ENCODE measurements around the gene HOXA2. TPM values are rescaled to one million over a fixed set of nuclear protein-coding genes. Genes with fewer than 3 reads are reported as not detected.
A peak's percentile ranks its signal among the peaks of the same experiment; 100 is the strongest.

HOXA2 gene
- total RNA-seq, 4 donors from 2014 or later: 0.29 to 0.88 (median 0.38) TPM; not detected in 1

- intact Hi-C loops (cut with DNase I; ENCODE audit: low total_unique reads): no loop called here
- TF ChIP-seq POLR2A (IDR thresholded peaks at IDR 0.05) (no peak), CTCF (IDR thresholded peaks at IDR 0.05 in 4 of 5, conservative IDR thresholded peaks at IDR 0.05 in 1 of 5) (no peak)
- peaks cover 33 to 35% of the 10 kb centered on the region in 2 donors for H3K4me1 ChIP-seq
- H3K36me3 ChIP-seq: peaks cover 0 to 20% of the 10 kb centered on the region in 2 donors
- ATAC-seq: no peak
- no peaks in the 10 kb centered on the region for H3K27me3 ChIP-seq
- in situ Hi-C loops (cut with MboI; ENCODE audit: low sequenced_read_pairs in 4 of 4): loop anchor here in 3 of 4 donors (5.0 to 10.0 kb wide), 4 partner anchors 287 to 780 kb away; no protein-coding TSS in a partner anchor
- no peak overlapping the region for H3K4me3 ChIP-seq
- H3K27ac ChIP-seq: peak overlapping the region in 3 of 4 donors; percentile 63 to 94 (median 66)
- no peaks in the 10 kb centered on the region for H3K9me3 ChIP-seq
- no peak for DNase-seq
Observed at GRCh38 chr7:27144781-27145164, 42.3 kb upstream of the HOXA2 start.

GRCh38 chr7:27143950-27144780, 41.7 kb upstream of the HOXA2 start:
- Histone ChIP-seq H3K36me3 (peaks cover 0 to 20% of the 10 kb centered on the region in 2 donors), H3K27me3 (no peaks in the 10 kb centered on the region), H3K4me1 (peaks cover 27 to 29% of the 10 kb centered on the region in 2 donors), H3K27ac (peak overlapping the region; percentile 30 to 94 (median 64)), H3K4me3 (peak overlapping the region in 2 of 4 donors; percentile 14 to 26), H3K9me3 (no peaks in the 10 kb centered on the region)
- intact Hi-C loops (cut with DNase I; ENCODE audit: low total_unique reads) (no loop called here), in situ Hi-C loops (cut with MboI; ENCODE audit: low sequenced_read_pairs in 4 of 4) (loop anchor here in 2 of 4 donors (5.0 to 10.0 kb wide), 3 partner anchors 289 to 779 kb away; no protein-coding TSS in a partner anchor)
- DNase-seq: no peak
- no peak for ATAC-seq
- TF ChIP-seq POLR2A (IDR thresholded peaks at IDR 0.05) (no peak), CTCF (IDR thresholded peaks at IDR 0.05 in 4 of 5, conservative IDR thresholded peaks at IDR 0.05 in 1 of 5) (peak in 3 of 5 experiments; percentile 9 to 62 (median 36))

DNA sequence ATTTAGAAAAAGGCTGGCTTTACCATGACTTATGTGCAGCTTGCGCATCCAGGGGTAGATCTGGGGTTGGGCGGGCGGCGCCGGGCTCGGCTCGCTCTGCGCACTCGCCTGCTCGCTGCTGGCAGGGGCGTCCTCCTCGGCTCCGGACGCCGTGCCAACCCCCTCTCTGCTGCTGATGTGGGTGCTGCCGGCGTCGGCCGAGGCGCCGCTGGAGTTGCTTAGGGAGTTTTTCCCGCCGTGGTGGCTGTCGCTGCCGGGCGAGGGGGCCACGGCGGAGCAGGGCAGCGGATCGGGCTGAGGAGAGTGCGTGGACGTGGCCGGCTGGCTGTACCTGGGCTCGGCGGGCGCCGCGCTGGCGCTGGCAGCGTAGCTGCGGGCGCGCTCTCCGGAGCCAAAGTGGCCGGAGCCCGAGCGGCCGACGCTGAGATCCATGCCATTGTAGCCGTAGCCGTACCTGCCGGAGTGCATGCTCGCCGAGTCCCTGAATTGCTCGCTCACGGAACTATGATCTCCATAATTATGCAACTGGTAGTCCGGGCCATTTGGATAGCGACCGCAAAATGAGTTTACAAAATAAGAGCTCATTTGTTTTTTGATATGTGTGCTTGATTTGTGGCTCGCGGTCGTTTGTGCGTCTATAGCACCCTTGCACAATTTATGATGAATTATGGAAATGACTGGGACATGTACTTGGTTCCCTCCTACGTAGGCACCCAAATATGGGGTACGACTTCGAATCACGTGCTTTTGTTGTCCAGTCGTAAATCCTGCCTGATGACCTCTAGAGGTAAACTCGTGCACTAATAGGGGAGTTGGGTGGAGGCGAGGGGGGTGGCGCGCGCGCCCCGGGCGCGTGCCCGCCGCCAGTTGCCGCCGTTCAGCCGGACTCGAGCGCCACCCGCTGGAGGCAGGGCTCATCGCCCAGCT, 40.8 kb upstream of the HOXA2 start, which contains the start of gene HOXA5:
HOXA5 (minus strand) TSS at position 659 of the 927 bp plus-strand sequence; CDS start at position 585, 74 bp downstream.
- TF ChIP-seq POLR2A (IDR thresholded peaks at IDR 0.05): peak; percentile 57 to 83
- TF ChIP-seq CTCF (IDR thresholded peaks at IDR 0.05 in 4 of 5, conservative IDR thresholded peaks at IDR 0.05 in 1 of 5): peak in 4 of 5 experiments; percentile 77 to 90 (median 86)
- Histone ChIP-seq H3K27ac (peak within 1 kb of the TSS; percentile 79 to 94 (median 88)), H3K36me3 (peaks cover 0 to 20% of the 10 kb centered on the region in 2 donors), H3K27me3 (no peaks in the 10 kb centered on the region), H3K4me3 (peak within 1 kb of the TSS; percentile 56 to 68 (median 62)), H3K4me1 (peaks cover 18 to 24% of the 10 kb centered on the region in 2 donors), H3K9me3 (no peaks in the 10 kb centered on the region)
- in situ Hi-C loops (cut with MboI; ENCODE audit: low sequenced_read_pairs in 4 of 4): loop anchor here in 2 of 4 donors (5.0 to 10.0 kb wide), 3 partner anchors 288 to 778 kb away; no protein-coding TSS in a partner anchor
- DNase-seq: peak; percentile 76 to 80
- peak; percentile 82 to 95 for ATAC-seq
- intact Hi-C loops (cut with DNase I; ENCODE audit: low total_unique reads): no loop called here

GRCh38 chr7:27142580-27143022, 40.1 kb upstream of the HOXA2 start:
- intact Hi-C loops (cut with DNase I; ENCODE audit: low total_unique reads): no loop called here
- no peak for DNase-seq
- no peak for ATAC-seq
- in situ Hi-C loops (cut with MboI; ENCODE audit: low sequenced_read_pairs in 4 of 4): loop anchor here in 2 of 4 donors (5.0 to 10.0 kb wide), 3 partner anchors 288 to 778 kb away; no protein-coding TSS in a partner anchor
- H3K4me1 ChIP-seq: peaks cover 20 to 22% of the 10 kb centered on the region in 2 donors
- H3K9me3 ChIP-seq: no peaks in the 10 kb centered on the region
- H3K27me3 ChIP-seq: no peaks in the 10 kb centered on the region
- TF ChIP-seq CTCF (IDR thresholded peaks at IDR 0.05 in 4 of 5, conservative IDR thresholded peaks at IDR 0.05 in 1 of 5) (no peak), POLR2A (IDR thresholded peaks at IDR 0.05) (no peak)
- H3K27ac ChIP-seq: peak overlapping the region; percentile 79 to 94 (median 88)
- H3K36me3 ChIP-seq: peaks cover 0 to 20% of the 10 kb centered on the region in 2 donors
- H3K4me3 ChIP-seq: peak overlapping the region; percentile 56 to 68 (median 62)

Data from gastrocnemius medialis (tissue), 4 donors.